GM15510 (cell line): ENCODE measurements around the gene SIRT4.

Experiments used
- POLR2A ChIP-seq: IDR thresholded peaks from 3 replicates; pipeline ENCODE4 v1.6.1; 2011; ENCODE audit warnings: borderline replicate concordance; ENCODE audit not compliant: insufficient read length; ENCODE audit errors: extremely low read depth

SIRT4 gene

GRCh38 chr12:120265473-120266179, 36.5 kb upstream of the SIRT4 start, which contains the start of gene PXN:
PXN (minus strand) TSS chr12:120265730; CDS start chr12:120265629, 101 bp downstream.
- peak; percentile 63 for TF ChIP-seq POLR2A

GRCh38 chr12:120266180-120266870, 35.8 kb upstream of the SIRT4 start:
- no peak for TF ChIP-seq POLR2A

GRCh38 chr12:120267736-120268135, 34.4 kb upstream of the SIRT4 start:
- TF ChIP-seq POLR2A, result no peak

- TF ChIP-seq POLR2A, result no peak
Observed at GRCh38 chr12:120276734-120277133, 25.4 kb upstream of the SIRT4 start.

- TF ChIP-seq POLR2A, result no peak
Observed at GRCh38 chr12:120278137-120279069, 23.7 kb upstream of the SIRT4 start.

- TF ChIP-seq POLR2A, result no peak
Observed at GRCh38 chr12:120283318-120283717, 18.8 kb upstream of the SIRT4 start.

- no peak for TF ChIP-seq POLR2A
Observed at GRCh38 chr12:120284381-120284780, 17.7 kb upstream of the SIRT4 start.

- TF ChIP-seq POLR2A, result no peak
Observed at GRCh38 chr12:120286768-120287490, 15.2 kb upstream of the SIRT4 start.

- TF ChIP-seq POLR2A, result no peak
Observed at GRCh38 chr12:120287491-120287890, 14.6 kb upstream of the SIRT4 start.

GRCh38 chr12:120290609-120291305, 11.4 kb upstream of the SIRT4 start:
- TF ChIP-seq POLR2A, result no peak

- no peak for TF ChIP-seq POLR2A
Observed at GRCh38 chr12:120292411-120292660, 9.8 kb upstream of the SIRT4 start.

GRCh38 chr12:120292661-120293531, 9.2 kb upstream of the SIRT4 start, which contains the start of gene RNU4-1:
RNU4-1 (minus strand) TSS chr12:120293237.
- TF ChIP-seq POLR2A, result peak; percentile 99

GRCh38 chr12:120314220-120314619, 12.1 kb downstream of the SIRT4 start:
- no peak for TF ChIP-seq POLR2A

- TF ChIP-seq POLR2A, result no peak
Observed at GRCh38 chr12:120316798-120317223, 14.7 kb downstream of the SIRT4 start.
